DMS53 treated with DMSO at 0.1 percent for 48 hours (cell line): ENCODE results near the gene EPN2.
"Not testable (repeated sequence)": the region's sequence is repeated elsewhere in the genome, so short reads cannot be mapped to it uniquely, and the experiment has no call there.

Experiments used
- DNase-seq: peaks from one replicate; lab custom pipeline; 2025; ENCODE audit not compliant: unreplicated experiment; lab: John Stamatoyannopoulos, UW

The EPN2 gene

GRCh38 chr17:19264681-19265080 is 27.5 kb downstream of the EPN2 start:
- DNase-seq = no peak

GRCh38 chr17:19265755-19266154 is 28.6 kb downstream of the EPN2 start:
- no peak for DNase-seq

GRCh38 chr17:19268611-19269010 is 31.4 kb downstream of the EPN2 start:
- no peak for DNase-seq

- DNase-seq = no peak
Observed at GRCh38 chr17:19269106-19269505, 31.9 kb downstream of the EPN2 start.

- no peak for DNase-seq
Observed at GRCh38 chr17:19269641-19270040, 32.5 kb downstream of the EPN2 start.

- no peak for DNase-seq
Observed at GRCh38 chr17:19270347-19270703, 33.2 kb downstream of the EPN2 start.

GRCh38 chr17:19270704-19271611 is 33.8 kb downstream of the EPN2 start:
- no peak for DNase-seq

- no peak for DNase-seq
Observed at GRCh38 chr17:19271780-19272357, 34.7 kb downstream of the EPN2 start.

- no peak for DNase-seq
Observed at GRCh38 chr17:19273731-19274130, 36.6 kb downstream of the EPN2 start.

GRCh38 chr17:19274893-19275292 is 37.7 kb downstream of the EPN2 start:
- no peak for DNase-seq

GRCh38 chr17:19275457-19276127 is 38.4 kb downstream of the EPN2 start:
- DNase-seq = no peak

GRCh38 chr17:19278284-19278683 is 41.1 kb downstream of the EPN2 start:
- DNase-seq = not testable (repeated sequence)

- no peak for DNase-seq
Observed at GRCh38 chr17:19278729-19279128, 41.6 kb downstream of the EPN2 start.

GRCh38 chr17:19281161-19281560 is 44.0 kb downstream of the EPN2 start:
- no peak for DNase-seq

- no peak for DNase-seq
Observed at GRCh38 chr17:19284005-19284959, 47.1 kb downstream of the EPN2 start.

- DNase-seq = no peak
Observed at GRCh38 chr17:19285213-19285900, 48.2 kb downstream of the EPN2 start.

- DNase-seq = no peak
Observed at GRCh38 chr17:19286751-19287341, 49.7 kb downstream of the EPN2 start.

GRCh38 chr17:19287651-19288050 is 50.5 kb downstream of the EPN2 start:
- no peak for DNase-seq

GRCh38 chr17:19288453-19288852 is 51.3 kb downstream of the EPN2 start:
- no peak for DNase-seq
